COLO668 (cell line): ENCODE measurements around the gene BTF3L4.
"Not testable (repeated sequence)": the region's sequence is repeated elsewhere in the genome, so short reads cannot be mapped to it uniquely, and the experiment has no call there.

Experiments used
- DNase-seq: peaks from one replicate; lab custom pipeline; 2025; ENCODE audit not compliant: unreplicated experiment; lab: John Stamatoyannopoulos, UW

The BTF3L4 gene

DNA sequence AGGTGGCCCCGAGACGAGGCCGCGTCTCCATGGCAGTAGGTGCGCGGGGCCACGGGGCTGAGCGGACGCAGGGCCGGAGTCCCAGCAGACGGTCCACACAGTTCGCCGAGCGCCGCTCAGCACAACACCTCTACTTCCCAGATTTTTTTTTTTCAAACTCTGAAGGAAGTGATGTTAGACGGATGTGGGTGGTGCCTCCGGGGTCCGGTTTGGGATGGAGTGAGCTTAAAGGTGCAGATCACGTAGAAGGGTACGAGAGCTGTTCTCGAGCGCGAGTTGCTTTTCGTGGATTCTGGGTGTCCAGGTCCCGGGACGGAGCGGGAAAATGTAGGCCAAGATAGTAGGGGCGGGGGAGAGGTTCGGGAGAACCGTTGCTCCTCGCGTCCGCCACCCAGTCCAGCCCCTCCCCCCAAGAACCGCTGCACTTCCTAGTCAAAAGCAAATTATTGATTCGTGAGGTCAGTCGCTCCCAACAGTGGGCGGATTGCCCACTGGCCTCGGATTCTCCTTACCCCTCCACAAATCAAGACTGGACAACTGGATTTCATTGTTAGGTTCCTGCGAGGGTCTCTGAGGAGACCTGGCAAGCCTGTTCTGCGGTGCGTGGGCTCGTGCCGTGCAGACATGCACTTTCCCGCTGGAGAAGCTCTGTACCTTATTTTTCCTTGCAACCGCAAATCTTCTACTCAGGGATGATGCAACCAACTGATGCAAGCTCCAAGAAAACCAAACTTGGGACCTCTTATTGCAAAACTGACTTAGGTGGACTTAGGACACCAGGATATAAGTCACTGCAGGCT, 829 bp upstream of the BTF3L4 start, which contains the start of gene TXNDC12:
TXNDC12 (minus strand) TSS at position 126 of the 800 bp plus-strand sequence; CDS start at position 31, 95 bp downstream.
- peak; percentile 95 for DNase-seq

DNA sequence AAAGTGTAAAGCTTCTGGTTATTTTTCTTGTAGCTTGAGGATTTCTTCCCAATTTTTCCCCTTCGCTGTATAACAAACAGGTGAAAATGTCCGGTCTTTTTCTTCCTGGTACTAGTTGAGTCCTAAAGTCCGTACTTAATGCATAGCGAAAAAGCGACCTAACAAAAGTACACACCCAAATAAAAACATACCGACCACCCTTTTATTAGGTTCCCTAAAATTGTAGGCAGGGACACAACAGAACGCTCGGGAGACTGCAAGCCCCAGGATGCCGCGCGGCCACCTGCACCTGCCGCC, 281 bp upstream of the BTF3L4 start:
- no peak for DNase-seq

DNA sequence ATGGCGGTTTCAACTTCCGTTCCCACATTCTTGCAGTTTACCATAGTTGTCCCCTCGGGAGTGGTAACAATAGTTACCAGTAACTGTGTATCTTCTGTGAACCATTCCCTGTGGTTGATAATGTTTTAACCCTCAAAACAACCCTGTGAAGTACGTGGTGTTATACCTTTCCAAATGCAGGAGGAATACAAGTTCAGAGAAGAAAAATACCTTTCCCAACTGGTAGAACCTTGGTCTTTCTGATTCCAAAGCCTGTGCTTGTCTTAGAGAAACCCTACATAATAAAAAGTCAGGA, 789 bp downstream of the BTF3L4 start:
- DNase-seq, result no peak

DNA sequence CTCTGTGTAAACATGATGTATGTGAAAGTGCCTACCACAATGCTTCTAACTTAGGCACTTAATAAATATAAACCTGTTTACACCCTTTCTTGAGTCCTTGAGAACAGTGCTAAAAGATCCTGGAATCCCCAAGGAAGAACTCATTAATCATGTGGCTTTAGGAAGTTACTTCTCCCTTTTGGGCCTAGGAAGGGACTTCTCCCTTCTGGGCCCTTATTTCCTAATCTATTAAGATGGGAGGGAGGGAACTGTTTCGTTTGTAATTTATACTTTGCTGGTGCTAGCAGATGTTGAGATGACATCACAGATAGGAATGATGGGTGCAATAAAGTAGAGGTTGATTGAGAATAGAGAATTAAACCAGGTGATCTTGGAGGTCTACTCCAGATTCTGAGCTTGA, 1.2 kb downstream of the BTF3L4 start:
- no peak for DNase-seq

DNA sequence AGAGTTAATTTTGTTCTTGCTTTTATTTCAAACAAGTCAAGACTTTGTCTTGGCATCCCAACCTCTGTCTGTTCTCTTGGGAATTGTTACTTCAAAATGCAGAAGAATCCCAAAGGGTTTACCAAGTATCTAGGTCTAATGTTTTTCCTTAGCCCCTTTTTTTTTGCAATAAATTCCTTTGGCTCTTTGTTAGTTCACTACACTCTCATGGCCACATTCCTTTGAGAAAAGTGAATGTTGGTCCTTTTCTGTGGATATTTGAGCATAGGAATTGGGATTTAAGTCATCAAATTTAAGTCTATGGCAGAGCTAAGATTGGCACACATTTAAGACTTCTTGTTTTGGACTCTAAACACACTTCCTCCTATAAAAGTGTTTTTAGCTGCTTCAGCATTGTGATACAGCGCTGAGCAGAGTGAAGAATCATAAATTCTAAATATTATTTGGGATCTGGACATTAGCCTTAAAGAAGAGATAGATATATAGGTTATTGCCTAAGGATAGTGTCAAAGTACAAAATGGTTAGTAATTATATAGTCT, 1.9 kb downstream of the BTF3L4 start:
- no peak for DNase-seq

DNA sequence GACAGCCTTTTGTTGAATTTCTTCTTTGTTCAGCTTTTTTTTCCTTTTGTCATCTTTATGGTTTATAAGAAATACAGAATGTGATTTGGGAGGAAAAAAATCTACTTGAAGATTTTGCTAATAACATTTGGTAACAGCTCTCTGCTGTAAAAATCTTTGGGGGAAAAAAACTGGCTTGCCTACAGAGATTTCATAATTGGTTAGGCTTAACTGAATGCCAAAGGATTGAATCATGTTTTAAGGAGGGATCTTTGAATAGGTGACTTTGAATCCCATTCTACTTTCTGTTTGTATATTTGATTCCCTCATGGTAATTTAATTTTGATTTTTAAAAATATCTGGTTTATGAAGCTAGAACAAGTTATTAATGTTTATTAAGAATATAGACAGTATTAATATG, 3.2 kb downstream of the BTF3L4 start:
- no peak for DNase-seq

DNA sequence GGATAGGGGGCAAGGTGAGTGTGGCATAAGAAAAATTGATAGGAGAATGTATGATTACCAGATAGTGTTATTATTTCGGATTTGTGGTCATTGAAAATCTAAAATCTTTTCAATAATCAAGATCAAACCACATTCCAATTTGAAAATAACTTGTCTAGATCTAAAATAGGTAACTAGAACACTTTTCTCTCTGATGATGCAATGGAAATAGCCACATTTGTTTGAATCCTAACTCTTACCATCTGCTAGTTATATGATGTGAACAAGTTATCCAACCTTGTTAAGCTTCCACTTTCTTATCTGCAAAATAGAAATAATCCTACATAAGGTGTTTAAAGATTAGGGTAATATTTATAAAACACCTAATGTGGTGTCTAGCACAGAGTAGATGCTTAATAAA, 3.8 kb downstream of the BTF3L4 start:
- no peak for DNase-seq

DNA sequence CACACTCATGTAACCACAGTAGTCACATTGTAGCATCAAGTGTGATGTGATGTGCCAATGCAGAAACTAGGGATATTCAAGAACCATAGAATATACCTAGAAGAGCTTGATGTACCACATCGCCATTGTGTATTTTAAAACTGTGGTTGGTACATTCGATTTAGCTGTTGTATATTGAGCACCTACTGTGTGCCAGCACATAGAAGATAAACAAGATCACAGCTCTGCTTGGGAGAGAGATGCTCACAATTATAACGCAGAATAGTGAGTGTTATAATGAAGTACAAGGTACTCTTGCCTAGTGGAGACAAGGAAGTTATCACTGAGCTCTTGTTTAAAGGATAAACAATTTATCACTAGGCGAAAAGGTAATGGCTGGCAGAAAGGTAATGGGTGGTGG, 4.7 kb downstream of the BTF3L4 start:
- no peak for DNase-seq

DNA sequence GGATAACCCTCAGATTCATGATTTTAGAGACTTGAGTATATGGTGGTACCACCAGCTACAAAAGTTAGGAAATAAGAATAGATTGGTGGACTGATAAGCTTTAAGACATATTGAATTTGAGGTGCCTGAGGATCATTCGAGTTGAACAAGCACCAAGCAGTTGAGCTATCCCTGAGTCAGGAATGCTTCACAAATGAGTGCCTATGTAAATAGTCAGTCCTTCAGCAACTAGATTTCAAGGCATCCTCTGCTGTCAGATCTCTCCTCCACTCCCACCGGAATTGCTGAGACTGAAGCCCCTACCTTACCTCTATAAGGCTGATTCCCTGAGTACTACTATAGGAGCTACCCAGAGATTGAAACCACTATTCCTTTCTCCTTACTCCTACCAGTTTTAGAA, 7.1 kb downstream of the BTF3L4 start:
- no peak for DNase-seq

DNA sequence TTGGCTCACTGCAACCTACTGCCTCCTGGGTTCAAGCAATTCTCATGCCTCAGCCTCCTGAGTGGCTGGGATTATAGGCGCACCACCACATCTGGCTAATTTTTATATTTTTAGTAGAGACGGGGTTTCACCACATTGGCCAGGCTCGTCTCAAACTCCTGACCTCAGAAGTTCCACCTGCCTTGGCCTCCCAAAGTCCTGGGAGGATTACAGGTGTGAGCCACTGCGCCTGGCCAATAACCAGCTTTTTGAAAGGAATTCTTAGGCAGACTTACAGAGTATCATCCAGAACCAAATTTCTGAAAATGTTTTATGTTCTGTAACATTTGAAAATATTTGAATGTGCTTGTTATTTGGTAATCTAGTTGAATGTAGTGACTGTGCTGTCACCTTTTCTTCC, 14.6 kb downstream of the BTF3L4 start:
- no peak for DNase-seq

DNA sequence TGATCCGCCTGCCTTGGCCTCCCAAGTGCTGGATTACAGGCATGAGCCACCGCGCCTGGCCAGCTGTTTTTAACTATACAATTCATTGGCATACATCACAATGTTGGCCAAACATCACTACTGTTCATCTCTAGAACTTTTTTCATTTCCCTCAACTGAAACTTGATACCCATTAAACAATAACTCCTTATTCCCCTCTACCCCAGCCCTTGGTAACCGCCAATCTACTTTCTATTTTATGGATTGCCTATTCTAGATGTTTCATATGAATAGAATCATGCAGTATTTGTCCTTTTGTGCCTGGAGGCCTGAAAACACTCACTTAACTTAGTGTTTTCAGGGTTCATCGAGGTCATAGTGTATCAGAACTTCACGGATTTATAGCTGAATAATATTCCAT, 16.2 kb downstream of the BTF3L4 start:
- DNase-seq, result no peak

DNA sequence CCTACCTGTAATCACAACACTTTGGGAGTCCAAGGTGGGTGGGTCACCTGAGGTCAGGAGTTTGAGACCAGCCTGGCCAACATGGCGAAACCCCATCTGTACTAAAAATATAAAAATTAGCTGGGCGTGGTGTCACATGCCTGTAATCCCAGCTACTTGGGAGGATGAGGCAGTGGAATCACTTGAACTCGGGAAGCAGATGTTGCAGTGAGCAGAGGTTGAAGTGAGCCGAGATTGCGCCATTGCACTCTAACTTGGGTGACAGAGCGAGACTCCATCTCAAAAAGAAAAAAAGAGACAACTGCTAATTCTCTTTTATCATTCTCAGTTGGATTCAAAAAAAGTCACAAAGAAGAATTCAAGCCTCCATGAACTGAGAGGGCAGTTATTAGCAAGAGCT, 21.2 kb downstream of the BTF3L4 start:
- not testable (repeated sequence) for DNase-seq

DNA sequence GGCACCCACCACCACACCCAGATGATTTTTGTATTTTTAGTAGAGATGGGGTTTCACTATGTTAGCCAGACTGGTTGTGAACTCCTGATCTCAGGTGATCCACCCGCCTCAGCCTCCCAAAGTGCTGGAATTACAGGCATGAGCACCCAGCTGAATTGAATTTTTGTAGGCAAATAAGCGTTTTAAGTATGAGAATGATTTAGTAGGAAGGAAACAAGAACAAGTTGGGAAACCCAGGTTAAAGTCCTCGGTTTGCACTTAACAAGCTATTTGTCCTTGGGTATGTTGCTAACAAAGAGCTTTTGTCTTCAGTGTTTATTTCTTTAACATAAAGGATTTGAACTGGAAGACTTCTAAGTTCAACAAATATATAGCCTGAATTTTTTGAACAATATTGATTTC, 23.9 kb downstream of the BTF3L4 start:
- no peak for DNase-seq

DNA sequence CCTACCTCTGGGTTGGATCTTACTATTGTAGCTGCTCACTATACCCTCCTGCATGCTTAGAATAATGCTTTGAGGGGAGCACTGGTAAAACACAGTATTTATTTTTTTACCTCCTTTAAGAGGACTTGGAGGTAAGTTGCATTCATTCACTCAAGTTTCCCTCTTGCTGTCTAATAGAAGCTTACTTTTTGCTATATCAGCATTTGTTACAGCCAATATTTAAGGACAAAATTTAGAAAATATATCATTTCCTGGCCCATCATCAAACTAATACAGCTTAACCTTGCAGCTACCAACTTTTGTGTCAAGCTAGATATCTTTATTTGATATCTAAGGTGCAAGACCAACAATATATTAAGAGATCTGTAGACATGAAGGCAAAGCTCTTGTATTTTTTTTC, 31.8 kb downstream of the BTF3L4 start:
- not testable (repeated sequence) for DNase-seq

DNA sequence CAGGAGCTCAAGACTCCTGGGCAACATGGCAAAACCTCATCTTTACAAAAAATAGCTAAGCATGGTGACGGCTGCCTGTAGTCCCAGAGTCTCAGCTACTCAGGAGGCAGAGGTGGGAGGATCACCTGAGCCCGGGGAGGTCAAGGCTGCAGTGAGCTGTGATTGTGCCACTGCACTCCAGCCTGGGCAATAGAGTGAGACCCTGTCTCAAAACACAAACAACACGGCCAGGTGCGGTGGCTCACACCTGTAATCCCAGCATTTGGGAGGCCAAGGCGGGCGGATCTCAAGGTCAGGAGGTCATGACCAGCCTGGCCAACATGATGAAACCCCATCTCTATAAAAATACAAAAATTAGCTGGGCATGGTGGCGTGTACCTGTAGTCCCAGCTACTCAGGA, 38.2 kb downstream of the BTF3L4 start:
- not testable (repeated sequence) for DNase-seq

DNA sequence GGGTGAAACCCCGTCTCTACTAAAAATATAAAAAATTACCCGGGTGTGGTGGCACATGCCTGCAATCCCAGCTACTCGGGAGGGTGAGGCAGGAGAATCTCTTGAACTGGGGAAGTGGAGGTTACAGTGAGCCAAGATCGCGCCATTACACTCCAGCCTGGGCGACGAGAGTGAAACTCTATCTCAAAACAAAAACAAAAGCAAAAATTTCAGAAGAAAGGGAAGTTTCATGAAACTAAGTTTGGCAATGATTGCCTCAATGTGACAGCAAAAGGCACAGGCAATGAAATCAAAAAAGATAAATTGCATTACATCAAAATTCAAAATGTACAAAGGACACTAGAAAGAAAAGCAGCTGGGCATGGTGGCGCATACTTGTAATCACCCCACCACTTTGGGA, 40.1 kb downstream of the BTF3L4 start:
- DNase-seq, result no peak

DNA sequence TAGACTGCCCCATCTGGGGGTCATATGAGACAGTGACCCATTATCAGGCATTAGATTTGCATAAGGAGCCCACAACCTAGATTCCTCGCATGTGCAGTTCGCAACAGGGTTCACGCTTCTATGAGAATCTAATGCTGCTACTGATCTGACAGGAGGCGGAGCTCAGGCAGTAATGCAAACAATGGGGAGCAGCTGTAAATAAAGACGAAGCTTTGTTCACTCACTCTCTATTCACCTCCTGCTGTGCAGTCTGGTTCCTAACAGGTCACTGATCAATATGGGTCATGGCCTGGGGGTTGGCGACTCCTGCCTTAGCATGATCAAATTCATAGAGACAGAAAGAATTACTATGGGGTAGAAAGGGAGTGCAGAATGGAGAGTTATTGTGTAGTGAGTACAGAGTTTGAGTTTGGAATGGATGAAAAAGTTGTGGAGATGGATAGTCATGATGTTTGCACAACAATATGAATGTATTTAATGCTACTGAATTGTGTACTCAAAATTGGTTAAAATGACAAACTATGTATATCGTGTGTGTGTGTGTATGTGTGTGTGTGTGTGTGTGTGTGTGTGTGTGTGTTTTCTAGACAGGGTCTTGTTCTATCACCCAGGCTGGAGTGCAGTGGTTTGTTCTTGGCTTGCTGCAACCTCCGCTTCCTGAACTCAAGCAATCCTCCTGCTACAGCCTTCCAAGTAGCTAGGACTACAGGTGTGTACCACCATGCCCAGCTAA, 42.2 kb downstream of the BTF3L4 start:
- peak; percentile 86 for DNase-seq

DNA sequence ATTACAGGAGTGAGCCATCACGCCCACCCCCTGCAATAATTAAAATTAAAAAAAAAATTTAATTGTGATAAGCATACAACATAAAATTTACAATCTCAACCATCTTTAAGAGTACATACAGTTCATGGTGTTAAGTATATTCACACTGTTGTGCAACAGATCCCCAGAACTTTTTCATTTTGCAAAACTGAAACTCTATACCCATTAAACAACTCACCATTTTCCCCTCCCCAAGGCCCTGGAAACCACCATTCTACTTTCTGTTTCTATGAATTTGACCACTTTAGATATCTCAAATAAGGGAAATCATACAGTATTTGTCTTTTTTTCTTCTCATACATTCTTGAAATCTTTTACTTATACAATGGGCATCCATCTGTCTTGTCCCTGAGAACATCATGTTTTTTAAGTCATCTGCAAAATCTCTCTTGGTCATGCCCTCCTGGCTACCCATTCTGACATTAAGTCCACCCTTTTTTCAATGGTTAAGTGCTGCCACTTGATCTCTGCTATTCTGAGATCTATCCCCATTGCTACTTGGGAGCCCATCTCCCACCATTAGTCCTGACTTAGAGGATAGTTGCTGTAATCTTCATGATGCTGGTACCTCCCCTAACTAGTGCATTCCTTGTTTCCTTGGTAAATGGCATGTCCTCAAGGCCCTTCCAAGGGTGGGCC, 46.4 kb downstream of the BTF3L4 start:
- no peak for DNase-seq

DNA sequence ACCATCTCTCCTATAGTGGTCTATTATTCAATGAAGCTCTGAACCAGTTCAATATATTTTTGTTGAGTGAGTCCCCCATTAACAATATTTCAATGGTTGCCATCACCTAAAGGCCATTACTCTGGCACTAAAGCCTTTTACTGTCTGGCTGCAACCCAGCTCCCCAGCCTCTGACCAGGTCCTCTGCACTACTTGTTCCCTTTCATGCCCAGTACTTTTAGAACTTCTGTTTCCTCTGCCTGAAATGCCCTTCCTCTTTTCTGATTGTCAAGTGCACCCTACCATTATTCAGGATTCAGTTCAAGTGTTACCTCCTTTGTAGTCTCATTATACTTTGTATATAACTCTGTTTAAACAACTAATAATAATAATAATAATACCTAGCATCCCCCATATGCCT, 55.4 kb downstream of the BTF3L4 start:
- DNase-seq, result no peak

DNA sequence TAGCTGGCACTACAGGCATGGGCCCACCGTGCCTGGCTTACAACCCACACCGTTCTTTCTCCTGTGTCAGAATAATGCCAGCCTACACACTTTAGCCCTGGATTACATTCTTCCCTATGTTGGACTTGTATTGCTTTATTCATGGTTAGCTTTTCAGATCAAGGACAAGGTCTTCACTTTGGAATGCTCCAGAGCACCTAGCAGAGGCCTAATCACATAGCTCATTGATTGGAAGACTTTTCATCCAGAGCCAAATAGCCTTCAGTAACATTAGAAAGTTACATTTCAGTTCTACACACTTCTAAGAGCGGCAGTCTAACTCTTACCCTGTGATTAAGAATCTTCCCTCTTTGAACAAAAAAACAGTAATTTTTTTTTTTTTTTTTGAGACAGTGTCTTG, 56.4 kb downstream of the BTF3L4 start:
- no peak for DNase-seq

DNA sequence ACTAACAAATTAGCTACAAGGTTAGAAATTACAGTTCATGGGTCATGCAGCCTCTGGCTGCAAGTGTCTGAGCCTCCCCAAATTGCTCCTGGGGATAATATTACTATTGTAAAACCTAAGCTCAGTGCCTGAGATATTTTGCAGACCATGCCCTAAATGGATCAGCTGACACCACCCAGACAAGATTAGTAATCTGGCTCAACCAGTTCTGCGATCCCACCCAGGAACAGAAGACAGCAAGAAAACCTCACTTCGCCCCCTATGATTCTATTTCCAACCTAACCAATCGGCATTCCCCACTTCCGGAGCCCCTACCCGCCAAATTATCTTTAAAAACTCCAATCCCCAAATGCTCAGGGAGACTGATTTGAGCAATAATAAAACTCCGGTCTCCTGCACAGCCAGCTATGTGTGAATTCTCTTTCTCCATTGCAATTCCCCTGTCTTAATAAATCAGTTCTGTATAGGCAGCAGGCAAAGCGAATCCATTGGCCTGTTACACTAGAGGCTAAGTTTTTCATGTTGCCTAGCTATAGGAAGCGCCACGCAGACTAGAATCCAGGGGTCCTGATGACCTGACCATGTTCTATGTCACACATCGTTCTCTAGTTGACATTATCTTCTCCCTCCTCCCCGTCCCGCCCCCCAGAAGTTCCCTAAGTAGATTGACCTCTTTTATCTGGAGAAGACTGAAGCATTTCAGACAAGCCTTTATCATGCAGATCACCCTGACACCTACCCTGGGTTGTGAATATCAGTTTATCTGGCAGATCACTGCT, 63.4 kb downstream of the BTF3L4 start:
- DNase-seq, result no peak
